Neural crest cell (in vitro differentiated cells): Measurements from ENCODE around the gene C9orf43. TPM values are rescaled to one million over a fixed set of nuclear protein-coding genes. Genes with fewer than 3 reads are reported as not detected.
"Not testable (repeated sequence)": the region's sequence is repeated elsewhere in the genome, so short reads cannot be mapped to it uniquely, and the experiment has no call there.

ENCODE experiments used
- DNase-seq: peaks from one replicate; pipeline ENCODE4 v3.0.0; 2021; ENCODE audit warnings: low read depth, mixed read lengths, low spot score
- H3K27ac Mint-ChIP-seq: one replicate; pipeline ENCODE4 v1.8.0; 2021; ENCODE audit warnings: mild to moderate bottlenecking, mixed read lengths; ENCODE audit not compliant: unreplicated experiment
- H3K27me3 Mint-ChIP-seq: 2 replicates; pipeline ENCODE4 v1.8.0; 2021; ENCODE audit warnings: low read depth, mild to moderate bottlenecking, mixed read lengths
- H3K36me3 Mint-ChIP-seq: 2 replicates; pipeline ENCODE4 v1.8.0; 2021; ENCODE audit warnings: low read depth, mild to moderate bottlenecking, mixed read lengths
- H3K4me1 Mint-ChIP-seq: 2 replicates; pipeline ENCODE4 v1.8.0; 2021; ENCODE audit warnings: mixed read lengths
- H3K4me3 Mint-ChIP-seq: one replicate; pipeline ENCODE4 v1.8.0; 2021; ENCODE audit warnings: mild to moderate bottlenecking, mixed read lengths
- H3K9me3 Mint-ChIP-seq: 2 replicates; pipeline ENCODE4 v1.8.0; 2021; ENCODE audit warnings: mixed read lengths
- CTCF ChIP-seq: fragments of 200-600 bp; sonication (generic); conservative IDR thresholded peaks from 2 replicates; pipeline ENCODE4 v1.5.0; 2021; ENCODE audit warnings: antibody characterized with exemption, mild to moderate bottlenecking
- total RNA-seq: library from RNA; stranded (reverse); gene quantifications from 2 replicates; pipeline ENCODE4 v1.2.1, GENCODE V29; 2021

The C9orf43 gene
- total RNA-seq, 1 donor from 2014 or later, result 0.77 TPM

- Mint-ChIP-seq H3K27ac (no peak overlapping the region), H3K27me3 (peaks cover 3% of the 10 kb centered on the region), H3K36me3 (no peaks in the 10 kb centered on the region), H3K9me3 (no peaks in the 10 kb centered on the region), H3K4me3 (no peak overlapping the region), H3K4me1 (no peaks in the 10 kb centered on the region)
- DNase-seq, result no peak
- TF ChIP-seq CTCF, result no peak
These were observed 29.6 kb upstream of the C9orf43 start for GRCh38 chr9:113380869-113381378.

- not testable (repeated sequence) for H3K4me3 Mint-ChIP-seq, DNase-seq, H3K36me3 Mint-ChIP-seq, H3K27me3 Mint-ChIP-seq, H3K9me3 Mint-ChIP-seq, H3K27ac Mint-ChIP-seq, H3K4me1 Mint-ChIP-seq
These were observed 29.1 kb upstream of the C9orf43 start for GRCh38 chr9:113381441-113381840.

- no peak overlapping the region for H3K27ac Mint-ChIP-seq
- peaks cover 6% of the 10 kb centered on the region for H3K36me3 Mint-ChIP-seq
- no peak overlapping the region for H3K4me3 Mint-ChIP-seq
- no peaks in the 10 kb centered on the region for H3K4me1 Mint-ChIP-seq
- H3K9me3 Mint-ChIP-seq, result no peaks in the 10 kb centered on the region
- TF ChIP-seq CTCF, result no peak
- H3K27me3 Mint-ChIP-seq, result peaks cover 3% of the 10 kb centered on the region
- no peak for DNase-seq
These were observed 28.6 kb upstream of the C9orf43 start for GRCh38 chr9:113381909-113382411.

GRCh38 chr9:113386571-113387393, 23.8 kb upstream of the C9orf43 start:
- H3K4me3 Mint-ChIP-seq, result no peak overlapping the region
- DNase-seq, result no peak
- H3K27ac Mint-ChIP-seq, result no peak overlapping the region
- H3K4me1 Mint-ChIP-seq, result no peaks in the 10 kb centered on the region
- TF ChIP-seq CTCF, result no peak
- no peaks in the 10 kb centered on the region for H3K9me3 Mint-ChIP-seq
- H3K36me3 Mint-ChIP-seq, result peaks cover 13% of the 10 kb centered on the region
- H3K27me3 Mint-ChIP-seq, result no peaks in the 10 kb centered on the region

- no peak for DNase-seq
- Mint-ChIP-seq H3K4me3 (no peak overlapping the region), H3K36me3 (peaks cover 13% of the 10 kb centered on the region), H3K27ac (peak overlapping the region; percentile 69), H3K9me3 (no peaks in the 10 kb centered on the region), H3K27me3 (no peaks in the 10 kb centered on the region), H3K4me1 (no peaks in the 10 kb centered on the region)
- TF ChIP-seq CTCF, result no peak
These were observed 22.9 kb upstream of the C9orf43 start for GRCh38 chr9:113387560-113388230.
